GM21447 (cell line): ENCODE data around the gene WDR33.

Source experiments
- ATAC-seq: cut with Tn5 transposase; IDR thresholded peaks from one replicate; pipeline ENCODE4 v1.9.1; 2021; ENCODE audit not compliant: unreplicated experiment

Gene WDR33

GRCh38 chr2:127721978-127722355, 89.0 kb downstream of the WDR33 start:
- ATAC-seq: no peak

GRCh38 chr2:127721311-127721977, 89.5 kb downstream of the WDR33 start:
- no peak for ATAC-seq

- ATAC-seq: no peak
Observed at GRCh38 chr2:127719301-127720218, 91.4 kb downstream of the WDR33 start.

DNA sequence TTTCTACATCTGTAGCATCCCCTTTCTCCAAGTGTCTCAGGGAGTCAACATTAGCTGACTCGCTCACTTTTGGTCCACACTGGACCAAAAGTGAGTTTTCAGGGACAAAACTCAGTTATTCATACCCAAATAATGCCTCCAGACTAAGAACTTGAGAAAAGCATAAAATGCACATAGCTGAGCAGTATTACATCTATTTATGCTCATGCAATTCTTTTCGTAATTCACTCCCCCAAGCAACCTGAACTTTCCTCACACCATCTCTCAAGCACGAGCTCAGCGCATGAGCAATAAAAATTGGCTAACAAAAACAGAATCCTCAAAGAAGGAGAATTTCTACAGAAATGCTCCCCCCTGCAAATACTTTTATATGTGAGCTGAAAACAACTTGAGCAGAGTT, 92.7 kb downstream of the WDR33 start:
- no peak for ATAC-seq

- ATAC-seq: no peak
Observed at GRCh38 chr2:127715778-127716449, 95.1 kb downstream of the WDR33 start.

DNA sequence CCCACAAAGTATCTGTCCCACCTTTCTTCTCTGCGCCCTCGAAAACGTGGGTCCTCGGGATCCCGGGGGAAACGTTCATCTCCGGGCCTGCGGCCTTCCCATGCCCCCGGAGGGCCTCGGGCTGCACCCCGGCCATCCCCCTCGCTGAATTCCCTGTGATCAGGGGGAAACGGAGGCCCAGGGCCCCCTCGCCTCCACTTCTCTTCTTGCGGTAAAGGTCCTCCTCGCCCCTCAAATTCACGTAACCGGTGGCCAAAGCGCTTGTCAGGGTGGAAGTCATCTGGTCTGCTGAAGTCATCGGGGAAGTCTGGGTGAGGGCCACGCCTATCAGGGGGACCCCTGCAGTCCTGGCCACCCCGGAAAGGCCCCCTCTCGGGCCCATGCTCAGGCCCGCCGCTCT, 97.4 kb downstream of the WDR33 start:
- no peak for ATAC-seq

- no peak for ATAC-seq
Observed at GRCh38 chr2:127712999-127713398, 98.0 kb downstream of the WDR33 start.

GRCh38 chr2:127709336-127709735, 101.6 kb downstream of the WDR33 start:
- ATAC-seq: no peak

- no peak for ATAC-seq
Observed at GRCh38 chr2:127707890-127708648, 102.9 kb downstream of the WDR33 start.

DNA sequence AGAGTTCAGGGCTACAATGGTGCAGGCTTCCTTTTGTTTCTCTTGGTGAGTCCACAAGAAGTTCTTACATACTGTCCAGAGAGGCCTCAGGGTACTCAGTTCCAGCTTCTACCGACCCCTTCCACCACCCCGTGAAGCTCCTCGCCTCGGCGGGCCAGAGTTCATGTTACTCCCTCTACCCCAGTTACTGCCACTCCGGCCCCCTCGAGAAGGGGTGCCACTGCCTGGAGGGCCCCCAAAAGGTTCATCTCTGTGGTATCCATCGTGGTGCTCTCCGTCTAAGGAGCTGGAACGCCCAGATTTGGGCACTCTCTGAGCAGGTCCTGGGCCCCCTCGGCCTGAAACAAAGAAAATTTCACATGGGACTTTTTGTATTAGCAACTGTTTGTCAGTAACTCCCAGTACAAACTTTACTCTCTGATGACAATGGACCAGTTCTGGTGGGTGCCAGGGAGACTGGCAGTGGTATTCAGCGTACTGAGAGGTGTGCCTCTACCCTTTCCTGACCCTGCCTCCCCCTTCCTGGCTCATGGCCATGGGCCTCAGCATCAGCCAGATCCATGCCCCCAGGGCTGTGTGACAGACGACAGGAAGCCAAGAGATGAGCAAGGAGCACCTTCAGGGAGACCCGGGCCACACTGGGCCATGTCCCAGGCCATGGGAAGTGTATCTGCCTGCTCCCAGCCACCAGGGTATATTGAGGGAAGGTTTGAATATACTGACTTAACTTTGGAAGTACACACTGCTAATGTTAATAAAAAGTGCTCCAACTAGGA, 104.6 kb downstream of the WDR33 start:
- ATAC-seq: no peak

DNA sequence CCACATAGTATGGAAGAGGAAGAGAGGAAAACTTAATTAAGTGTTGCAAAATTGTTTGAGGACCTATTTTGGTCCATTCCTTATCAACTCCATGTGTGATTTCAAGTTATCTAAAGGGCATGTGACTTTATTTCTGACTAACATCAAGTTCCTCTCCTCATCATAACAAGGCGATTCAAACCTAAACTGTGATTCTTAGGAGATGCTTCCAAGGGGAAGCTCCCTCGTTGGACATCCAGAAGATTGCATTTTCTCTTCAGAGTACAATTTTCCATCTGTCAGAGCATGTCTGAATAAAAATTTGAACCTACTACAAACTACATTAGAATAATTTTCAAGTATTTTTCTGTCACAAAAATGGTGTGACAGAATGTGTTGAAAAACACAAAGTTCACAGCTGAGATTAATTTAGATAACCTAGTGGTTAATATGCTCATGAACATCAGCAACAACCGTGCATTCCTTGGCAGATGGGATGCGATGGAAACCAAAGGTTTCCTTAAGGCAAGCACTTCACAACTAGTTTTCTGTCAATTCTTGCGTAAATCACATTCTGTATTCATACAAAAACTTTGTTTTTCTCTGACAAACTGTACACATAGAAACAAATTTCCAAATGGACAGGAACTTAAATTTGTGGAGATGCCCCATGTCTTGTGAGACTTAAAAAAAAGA, 105.4 kb downstream of the WDR33 start:
- no peak for ATAC-seq

DNA sequence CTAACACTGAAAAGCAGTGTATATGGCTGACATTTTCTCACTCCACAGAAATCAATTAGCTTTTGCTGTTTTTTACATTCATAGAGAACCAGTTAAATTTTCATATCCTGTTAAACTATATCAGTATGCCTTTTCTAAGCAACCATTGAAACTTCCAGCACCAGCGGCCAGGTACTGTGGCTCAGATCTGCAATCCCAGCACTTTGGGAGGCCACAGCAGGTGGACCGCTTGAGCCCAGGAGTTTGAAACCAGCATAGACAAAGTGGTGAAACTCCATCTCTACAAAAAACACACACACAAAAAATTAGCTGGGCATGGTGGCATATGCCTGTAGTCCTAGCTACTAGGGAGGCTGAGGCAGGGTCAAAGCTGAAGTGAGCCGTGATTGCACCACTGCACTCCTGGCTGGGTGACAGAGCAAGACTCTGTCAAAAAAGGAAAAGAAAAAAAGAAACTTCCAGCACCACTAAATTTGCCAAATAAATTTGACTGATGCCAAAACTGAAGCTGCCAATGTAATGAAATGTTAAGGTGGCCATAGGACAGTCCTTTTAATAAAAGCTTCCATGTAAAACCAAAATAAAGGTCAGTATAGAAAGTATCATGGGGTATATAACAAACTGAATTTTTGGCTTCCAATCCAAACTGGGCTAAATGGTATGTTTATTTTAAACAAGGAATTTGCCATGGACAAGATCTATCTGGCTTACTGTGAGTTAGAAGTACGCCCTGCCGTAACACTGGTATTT, 106.2 kb downstream of the WDR33 start:
- no peak for ATAC-seq

DNA sequence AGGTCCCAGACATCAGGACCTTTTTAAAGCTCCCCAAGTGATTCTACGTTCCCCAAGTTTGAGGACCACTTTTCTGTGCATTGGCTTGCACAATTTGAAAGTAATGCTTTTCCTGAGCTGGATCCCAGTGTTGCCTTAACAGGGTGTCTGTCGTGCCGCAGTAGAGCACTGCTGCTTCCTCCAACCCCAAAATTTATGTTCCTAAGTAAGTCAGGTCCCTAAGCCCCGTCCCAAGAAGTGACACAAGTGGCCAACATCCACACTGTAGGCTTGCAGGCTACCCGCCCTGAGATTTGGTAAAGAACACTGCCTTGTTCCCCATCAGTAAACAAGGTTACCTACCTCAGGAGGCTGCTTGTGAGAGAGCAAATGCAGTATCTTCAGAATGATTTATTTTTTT, 107.7 kb downstream of the WDR33 start:
- no peak for ATAC-seq

- ATAC-seq: no peak
Observed at GRCh38 chr2:127702395-127703009, 108.5 kb downstream of the WDR33 start.

DNA sequence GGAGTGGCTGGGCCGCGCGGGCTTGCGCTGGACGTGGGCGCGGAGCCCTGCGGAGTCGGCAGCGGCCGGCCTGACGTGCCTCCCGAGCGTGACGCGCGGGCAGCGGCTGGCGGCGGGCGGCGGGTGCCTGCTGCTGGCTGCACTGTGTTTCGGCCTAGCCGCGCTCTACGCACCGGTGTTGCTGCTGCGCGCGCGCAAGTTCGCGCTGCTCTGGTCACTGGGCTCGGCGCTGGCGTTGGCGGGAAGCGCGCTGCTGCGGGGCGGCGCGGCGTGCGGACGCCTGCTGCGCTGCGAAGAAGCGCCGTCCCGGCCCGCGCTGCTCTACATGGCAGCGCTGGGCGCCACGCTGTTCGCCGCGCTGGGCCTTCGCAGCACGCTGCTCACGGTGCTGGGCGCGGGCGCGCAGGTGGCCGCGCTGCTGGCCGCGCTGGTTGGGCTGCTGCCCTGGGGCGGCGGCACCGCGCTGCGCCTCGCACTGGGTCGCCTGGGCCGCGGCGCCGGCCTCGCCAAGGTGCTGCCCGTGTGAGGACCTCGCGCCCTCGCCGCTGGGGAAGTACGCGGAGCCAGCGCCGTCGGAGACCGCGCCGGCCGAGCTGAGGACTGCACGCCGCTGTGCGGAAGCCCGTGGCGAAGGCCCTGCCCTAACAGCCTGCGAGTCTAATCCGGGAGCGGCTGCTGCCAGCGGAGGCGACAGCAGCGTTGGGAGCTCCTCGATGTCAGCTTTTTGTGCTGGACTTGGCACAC, 109.1 kb downstream of the WDR33 start:
- peak; percentile 37 for ATAC-seq

- ATAC-seq: peak; percentile 62
Observed at GRCh38 chr2:127701193-127701650, 109.7 kb downstream of the WDR33 start, which contains the start of gene SFT2D3. Gene SFT2D3 (plus strand): TSS chr2:127701497. CDS start chr2:127701529, 32 bp downstream.

GRCh38 chr2:127700527-127701192, 110.3 kb downstream of the WDR33 start:
- ATAC-seq: peak; percentile 71
